Measurements from ENCODE around the gene HDX.
"Not testable (repeated sequence)": the region's sequence is repeated elsewhere in the genome, so short reads cannot be mapped to it uniquely, and the experiment has no call there.

HDX gene, protein sequence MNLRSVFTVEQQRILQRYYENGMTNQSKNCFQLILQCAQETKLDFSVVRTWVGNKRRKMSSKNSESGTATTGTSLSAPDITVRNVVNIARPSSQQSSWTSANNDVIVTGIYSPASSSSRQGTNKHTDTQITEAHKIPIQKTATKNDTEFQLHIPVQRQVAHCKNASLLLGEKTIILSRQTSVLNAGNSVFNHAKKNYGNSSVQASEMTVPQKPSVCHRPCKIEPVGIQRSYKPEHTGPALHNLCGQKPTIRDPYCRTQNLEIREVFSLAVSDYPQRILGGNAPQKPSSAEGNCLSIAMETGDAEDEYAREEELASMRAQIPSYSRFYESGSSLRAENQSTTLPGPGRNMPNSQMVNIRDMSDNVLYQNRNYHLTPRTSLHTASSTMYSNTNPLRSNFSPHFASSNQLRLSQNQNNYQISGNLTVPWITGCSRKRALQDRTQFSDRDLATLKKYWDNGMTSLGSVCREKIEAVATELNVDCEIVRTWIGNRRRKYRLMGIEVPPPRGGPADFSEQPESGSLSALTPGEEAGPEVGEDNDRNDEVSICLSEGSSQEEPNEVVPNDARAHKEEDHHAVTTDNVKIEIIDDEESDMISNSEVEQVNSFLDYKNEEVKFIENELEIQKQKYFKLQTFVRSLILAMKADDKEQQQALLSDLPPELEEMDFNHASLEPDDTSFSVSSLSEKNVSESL

DNA sequence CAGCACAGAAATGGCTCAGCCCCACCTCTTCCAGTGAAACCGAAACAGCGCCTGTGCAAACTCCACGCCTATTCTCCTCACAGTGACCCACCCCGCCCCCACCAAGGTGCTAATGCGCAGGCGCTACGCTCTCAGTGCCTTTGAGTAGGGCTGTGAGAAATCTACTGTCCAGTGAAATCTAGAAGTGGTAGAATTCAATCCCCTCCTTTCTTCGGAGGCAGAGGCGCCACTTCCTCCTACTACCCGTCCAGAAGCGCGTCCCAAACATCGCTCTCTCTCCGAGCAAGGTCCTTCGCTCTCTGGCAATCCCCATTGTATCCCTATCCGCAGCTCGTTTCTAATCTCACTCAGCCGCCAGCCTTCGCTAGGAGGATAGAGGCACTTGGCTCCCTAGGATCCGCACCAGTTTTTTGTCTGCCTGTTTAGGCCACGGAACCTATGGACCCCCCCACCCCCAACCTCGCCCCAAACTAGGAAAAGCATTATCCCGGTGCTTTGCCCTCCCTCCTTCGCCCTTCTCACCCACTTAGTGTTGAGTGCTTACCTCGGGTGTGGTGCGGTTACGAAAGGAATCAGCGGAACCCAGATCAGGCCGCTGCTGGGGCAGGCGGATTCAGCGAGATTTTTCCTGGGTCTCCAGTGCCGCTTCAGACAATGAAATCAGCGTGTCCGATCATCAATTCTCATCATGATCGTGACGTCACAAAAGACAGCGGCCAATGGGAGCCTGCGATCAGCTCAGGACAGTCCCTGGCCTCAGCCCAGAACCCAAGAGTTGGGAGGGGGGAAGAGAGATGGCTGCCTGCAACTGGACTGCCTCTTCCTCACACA, at the start of gene HDX:
Gene HDX (minus strand): TSS at position 656 of the 831 bp plus-strand sequence. CDS start 27,056 bp downstream, outside the sequence.
- peak; percentile 61 for DNase-seq (ENCODE audit: low spot score)

DNA sequence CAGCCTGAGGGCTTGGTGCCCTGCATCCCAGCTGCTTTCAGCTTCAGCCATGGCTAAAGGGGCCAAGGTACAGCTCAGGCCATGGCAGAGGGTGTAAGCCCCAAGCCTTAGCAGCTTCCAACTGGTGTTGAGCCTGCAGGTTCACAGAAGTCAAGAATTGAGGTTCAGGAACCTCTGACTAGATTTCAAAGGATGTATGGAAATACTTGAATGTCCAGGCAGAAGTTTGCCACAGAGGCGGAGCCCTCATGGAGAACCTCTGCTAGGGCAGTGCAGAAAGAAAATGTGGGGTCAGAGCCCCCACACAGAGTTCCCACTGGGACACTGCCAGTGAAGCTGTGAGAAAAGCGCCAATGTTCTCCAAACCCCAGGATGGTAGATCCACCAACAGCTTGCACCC, 39.1 kb upstream of the HDX start:
- DNase-seq (ENCODE audit: low spot score) = not testable (repeated sequence)

DNA sequence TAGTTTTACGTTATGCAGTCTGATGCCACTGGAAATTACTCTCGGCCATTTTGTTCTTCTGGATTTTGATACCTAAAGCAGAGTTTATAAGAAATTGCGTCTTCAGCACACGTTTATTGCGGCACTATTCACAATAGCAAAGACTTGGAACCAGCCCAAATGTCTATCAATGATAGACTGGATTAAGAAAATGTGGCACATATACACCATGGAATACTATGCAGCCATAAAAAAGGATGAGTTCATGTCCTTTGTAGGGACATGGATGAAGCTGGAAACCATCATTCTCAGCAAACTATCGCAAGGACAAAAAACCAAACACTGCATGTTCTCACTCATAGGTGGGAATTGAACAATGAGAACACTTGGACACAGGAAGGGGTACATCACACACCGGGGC, 35.4 kb upstream of the HDX start:
- DNase-seq (ENCODE audit: low spot score) = not testable (repeated sequence)

DNA sequence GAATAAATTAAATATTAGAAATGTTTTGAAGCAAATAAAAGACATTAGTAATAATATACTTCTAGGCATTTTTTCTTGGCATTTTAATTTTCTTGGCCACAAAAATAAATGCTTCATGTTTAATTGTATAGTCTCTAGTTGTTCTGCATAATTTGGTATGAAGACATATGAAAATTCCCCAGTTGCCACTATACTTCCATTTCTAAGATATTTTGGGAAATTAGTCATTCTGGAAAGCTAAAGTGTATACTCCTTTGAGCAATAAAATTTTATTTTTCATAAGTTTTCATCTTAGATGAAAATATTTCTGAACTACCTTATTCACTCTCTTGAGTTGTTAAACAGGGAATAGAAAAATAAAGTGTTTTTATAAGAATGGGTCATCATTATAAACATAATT, 13.8 kb downstream of the HDX start:
- DNase-seq (ENCODE audit: low spot score) = no peak

DNA sequence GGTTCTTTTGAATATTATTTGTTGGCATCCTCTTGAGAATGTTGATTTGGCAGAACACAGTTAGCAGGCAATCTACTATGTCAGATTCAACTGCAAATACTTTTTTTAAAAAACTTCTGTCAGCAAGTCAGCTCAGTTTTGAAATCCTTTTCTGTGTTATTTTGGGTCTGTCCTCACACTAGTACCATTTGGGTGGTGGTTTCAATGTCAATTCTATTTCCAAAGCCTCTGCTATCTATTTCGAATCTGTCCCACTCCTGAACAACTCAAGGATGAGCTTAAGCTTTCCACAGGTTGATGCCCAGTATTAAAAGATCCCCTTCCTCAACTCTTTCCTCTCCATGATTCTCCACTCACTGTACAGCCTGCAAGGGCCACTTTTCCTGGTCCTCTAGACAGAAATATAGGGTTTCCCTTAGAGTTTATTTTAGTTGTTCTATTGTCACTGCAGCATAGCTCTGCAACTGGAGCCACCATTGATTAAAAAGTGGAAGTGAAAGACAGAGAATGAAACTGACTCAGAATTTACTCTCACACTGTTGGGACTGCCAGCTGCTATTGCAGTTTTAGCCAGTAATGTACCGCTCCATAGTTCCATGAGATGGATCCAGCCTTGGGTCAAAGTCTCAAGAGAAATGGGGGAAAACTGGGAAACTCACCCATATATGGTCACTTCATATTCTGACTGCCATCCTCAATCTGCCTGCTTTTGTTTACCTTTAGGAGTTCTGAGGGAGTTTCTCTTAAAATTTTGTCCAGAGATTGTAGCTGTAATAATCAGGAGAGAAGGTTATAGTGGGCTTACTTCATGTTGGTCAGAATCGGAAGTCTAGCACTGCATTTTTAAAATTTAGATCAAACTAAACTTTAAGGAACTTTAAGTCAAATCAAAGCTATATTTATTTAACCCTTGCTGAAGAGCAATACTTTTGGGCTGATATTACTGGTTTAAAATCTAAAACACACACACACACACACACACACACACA, 14.6 kb downstream of the HDX start:
- no peak for DNase-seq (ENCODE audit: low spot score)

DNA sequence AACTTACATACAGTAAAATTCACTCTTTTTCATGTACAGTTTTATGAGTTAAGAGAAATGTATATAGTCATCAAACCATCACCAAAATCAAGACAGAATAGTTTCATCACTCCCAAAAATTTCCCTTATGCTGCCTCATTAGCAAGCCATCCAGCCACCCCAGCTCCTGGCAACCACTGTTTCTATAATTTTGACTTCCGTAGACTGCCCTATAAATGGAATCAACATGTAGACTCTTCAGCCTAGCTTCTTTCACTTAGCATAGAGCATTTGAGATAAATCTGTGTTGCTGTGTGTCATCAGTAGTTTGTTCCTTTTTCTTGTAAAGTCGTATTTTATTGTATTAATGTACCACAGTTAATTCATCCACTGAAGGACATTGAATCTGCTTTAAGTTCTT, 23.2 kb downstream of the HDX start:
- no peak for DNase-seq (ENCODE audit: low spot score)

DNA sequence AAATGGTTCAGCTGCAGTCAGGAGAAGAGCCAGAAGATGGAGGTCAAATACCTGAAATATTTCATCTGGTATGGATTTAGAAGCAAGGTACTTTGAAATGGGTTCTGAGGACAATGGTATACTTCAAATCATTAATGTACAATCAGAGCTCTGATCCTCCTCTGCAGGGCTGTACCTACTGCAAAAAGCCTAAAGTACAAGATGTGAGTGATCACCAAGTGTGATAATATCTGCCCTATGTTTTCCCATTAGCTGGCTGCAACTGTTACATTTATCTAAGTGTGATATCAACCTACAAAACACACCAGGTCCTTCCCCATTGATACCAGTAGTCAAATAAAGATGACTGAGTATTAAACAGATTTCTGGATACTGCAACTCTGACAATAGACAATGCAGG, 25.1 kb downstream of the HDX start:
- no peak for DNase-seq (ENCODE audit: low spot score)

DNA sequence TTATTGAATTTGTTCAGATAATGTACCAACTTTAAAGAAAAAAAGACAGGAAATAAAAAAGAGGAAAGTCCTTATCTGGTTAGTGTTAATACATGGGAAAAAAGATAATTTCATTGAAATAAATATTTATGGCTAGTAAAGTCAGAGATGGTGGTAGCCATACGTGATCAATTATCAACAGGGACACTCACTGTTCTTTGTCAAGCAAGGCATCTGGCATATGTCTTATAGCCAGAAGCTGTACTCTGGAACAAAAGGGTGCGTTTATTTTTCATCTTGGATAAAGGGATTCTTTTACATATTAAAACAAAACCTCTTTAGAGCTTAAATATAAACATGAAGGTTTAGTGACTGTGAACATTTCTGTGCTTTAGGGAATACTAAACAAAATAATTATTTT, 26.7 kb downstream of the HDX start:
- DNase-seq (ENCODE audit: low spot score) = no peak

DNA sequence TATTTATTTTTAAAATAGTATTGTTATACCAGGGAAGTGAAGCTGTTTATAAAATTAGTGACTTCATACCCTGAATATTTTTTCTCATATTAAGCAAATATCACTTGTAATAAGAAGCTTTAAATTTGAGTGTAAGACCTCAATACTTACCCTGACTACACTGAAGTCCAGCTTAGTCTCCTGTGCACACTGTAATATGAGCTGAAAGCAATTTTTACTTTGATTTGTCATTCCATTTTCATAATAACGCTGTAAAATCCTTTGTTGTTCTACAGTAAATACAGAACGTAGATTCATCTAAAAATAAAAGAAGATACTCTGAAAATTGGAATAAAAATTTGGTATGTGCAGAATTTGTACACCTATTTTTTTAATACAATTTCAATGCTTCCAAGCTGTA, 27.2 kb downstream of the HDX start:
- no peak for DNase-seq (ENCODE audit: low spot score)

DNA sequence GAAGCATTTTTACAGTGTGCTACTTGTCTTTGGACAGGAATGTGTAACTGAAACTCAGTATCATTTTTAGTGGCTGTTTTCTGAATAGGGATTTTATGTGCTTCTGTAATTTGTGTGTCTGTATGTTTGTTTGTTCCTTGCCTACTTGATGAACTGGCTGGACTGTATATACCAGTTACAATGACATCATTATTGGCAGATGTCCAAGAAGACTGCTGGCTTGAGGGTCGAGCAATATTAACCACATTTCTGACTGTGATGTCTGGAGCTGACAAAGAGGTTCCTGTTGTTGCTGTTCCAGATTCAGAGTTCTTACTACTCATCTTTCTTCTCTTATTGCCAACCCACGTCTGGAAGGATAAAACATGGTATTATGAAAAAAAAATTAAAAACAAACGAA, 33.0 kb downstream of the HDX start:
- no peak for DNase-seq (ENCODE audit: low spot score)

DNA sequence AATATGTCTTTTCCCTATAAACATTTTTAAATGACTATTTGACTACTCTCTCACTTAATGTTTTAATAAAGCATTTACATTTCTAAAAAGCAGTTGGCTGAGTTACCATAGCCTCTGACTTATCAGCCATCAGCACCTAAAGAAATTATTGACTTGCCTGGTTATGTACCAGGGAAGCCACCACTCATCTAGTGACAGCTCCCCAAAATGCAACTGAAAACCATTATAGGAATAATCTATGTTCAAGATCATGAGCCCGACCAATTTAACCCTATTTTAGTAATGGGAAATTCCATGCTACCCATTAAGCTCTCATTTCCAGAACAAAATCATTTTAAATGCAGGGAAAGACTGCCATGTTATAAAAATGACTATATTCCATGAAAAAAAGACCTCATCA, 34.4 kb downstream of the HDX start:
- DNase-seq (ENCODE audit: low spot score) = no peak

DNA sequence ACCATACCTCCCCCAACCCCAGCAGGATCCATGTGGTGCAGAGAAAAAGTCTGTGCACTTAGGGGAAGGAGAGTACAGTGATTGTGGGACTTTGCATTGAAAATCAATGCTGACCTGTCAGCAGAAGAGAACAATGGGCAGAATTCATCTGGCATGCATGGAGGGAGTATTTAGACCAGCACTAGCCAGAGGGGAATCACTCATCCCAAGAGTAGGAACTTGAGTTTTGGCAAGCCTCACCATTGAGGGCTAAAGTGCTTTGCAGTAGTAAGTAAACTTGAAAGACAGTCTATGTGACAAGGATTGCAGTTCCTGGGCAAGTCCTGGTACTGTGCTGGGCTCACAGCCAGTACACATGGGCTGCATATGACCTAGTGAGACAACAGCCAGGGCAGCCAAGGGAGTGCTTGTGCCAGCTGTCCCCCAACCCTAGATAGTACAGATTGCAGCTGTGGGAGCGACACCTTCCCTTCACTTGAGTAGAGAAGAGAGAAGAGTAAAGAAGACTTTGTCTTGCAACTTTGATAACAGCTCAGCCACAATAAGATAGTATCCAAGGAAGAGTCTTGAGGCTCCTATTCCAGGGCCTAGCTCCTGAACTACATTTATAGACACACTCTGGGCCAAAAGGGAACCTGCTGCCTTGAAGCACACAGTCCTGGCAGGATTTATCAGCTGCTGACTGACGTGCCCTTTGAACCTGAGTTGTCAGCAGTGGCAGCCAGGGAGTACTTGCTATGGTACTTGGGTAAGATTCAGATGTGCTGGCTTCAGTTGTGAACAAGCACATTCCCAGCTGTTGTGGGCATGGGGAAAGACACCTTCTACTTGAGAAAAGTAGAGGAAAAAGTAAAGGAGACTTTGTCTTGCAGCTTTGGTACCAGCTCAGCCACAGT, 48.7 kb downstream of the HDX start:
- no peak for DNase-seq (ENCODE audit: low spot score)

DNA sequence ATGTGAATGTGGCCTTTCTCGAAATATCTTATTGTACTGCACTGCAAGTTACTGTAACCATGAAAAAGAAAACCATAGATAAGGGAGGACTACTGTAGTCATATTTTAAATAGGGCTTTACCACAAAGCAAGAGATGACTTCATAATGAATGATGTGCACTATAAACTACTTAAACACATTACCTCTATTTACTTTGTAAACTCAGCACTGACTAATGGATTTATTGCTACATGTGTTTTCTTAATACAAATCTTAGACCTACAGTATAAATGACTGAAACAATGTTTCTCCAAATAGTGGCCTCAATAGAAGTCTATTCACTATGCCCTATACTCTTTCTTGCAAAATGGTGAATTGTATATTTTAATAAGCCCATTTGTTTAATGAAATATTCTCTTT, 61.1 kb downstream of the HDX start:
- DNase-seq (ENCODE audit: low spot score) = no peak

DNA sequence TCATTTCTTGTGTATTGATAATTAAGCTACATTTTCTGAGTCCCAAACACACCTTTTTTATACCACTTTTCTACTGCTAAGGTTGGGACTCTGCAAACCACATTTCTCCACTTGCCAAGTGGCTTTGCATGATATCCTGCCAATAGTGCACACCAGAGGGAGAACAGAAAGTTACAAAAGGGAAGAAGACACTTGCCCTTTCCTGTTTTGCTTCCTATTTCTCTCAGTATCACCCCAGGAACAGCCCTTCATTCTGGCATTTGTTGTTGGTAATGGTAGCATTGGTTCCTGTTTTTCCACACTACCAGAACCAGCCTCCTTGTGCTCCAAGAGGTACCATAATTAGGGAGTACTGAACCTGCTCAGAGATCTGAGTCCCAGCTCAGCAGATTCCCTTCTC, 87.1 kb downstream of the HDX start:
- DNase-seq (ENCODE audit: low spot score) = no peak

DNA sequence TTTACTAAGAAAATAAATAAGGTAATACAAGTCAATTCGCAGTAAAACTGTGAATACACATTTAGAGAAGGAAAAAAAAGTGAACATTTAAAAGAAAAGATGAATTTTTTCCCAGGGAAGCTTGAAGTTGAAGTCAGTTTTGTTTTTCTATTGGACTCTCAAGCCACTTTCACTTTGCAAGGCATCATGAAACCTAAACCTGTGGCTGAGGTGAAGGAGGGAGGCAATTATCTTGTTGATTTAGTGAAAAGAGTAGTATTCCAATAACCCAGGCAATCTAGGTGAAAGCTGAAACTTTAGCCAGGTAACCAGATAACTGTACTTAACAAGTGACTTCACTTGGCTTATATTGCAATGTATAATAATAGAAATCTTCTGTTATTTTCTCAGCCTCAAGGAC, 138.6 kb downstream of the HDX start:
- DNase-seq (ENCODE audit: low spot score) = no peak

DNA sequence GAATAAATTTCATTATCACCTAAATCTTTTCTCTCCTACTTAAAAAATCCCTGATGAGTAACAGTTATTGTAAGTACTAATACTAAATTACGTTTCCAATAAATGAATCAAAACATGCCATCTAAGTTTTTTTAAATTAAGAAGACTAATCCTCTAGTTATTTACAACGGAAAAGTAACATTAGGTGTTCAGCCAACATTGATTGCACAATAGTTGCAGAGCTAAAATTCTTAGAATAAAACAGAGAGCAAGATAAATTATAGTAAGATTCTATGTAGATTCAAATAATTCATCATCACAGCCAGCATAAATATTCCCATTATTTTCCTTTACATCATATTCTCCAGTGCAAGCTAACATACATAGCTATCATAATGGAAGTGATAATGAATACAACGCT, 139.2 kb downstream of the HDX start:
- no peak for DNase-seq (ENCODE audit: low spot score)

DNA sequence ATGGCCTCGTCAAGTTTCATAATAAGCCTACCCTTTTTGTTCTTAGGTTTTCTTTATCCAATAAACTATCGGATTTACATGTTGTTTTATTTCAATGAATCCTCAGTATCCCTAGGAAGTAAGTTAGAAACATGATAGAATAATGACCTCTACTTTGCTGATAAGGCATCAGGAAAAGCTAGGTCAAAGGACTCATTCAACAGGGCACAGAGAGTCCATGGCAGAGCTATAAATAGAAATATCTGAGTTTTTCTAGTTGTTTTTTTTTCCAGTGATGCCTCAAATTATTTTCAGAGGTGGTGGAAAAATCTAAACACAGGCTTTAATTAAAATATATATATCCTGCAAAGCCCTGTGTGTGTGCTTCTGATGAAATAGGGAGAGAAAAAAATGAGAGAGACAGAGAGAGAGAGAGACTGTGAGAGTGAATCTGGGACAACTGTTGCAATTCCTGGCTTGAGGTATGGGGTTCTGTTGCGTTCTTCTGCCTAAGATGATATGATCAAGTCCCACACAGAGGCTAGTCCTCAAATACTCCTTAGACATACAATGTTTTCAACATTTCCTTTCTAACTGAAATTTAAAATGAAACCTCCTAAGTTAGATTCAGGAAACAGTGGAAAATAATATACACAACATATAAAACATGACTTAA, 139.9 kb downstream of the HDX start:
- DNase-seq (ENCODE audit: low spot score) = no peak

DNA sequence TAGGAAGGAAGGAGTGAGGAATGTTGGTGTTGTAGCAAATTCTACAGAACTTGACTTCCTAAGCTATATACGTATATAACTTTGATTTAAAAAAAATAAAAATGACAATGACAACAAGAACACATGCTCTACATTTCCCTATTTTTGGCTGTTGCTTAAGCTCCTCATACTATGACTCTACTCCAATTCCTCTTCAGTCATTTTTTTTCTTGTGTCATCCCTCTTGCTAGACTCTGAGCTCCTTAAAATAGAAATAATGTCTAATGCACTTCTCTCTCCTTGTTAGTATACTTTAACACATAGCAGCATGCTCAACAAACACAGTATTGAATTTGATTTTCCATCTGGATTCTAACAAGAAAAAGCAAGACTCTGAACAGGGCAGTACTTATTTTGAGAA, 144.0 kb downstream of the HDX start:
- DNase-seq (ENCODE audit: low spot score) = no peak

DNA sequence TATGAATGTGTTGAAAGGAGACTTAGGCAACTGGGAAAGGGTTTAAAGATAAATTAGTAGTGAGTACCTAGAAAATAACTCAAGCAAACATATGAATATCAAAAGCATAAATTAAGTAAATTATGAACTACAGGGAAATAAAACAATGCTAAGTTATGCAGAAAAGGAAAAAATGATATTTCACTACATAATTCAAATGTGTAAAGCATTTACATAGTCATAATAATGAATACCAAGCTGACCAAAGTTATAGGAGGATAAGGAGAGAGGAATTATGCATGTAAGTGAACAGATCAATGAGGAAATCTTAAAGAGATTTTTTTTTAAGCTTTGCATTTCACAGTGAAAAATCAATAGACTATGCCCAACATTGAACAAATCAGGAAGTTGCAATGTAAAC, 145.0 kb downstream of the HDX start:
- DNase-seq (ENCODE audit: low spot score) = no peak

DNA sequence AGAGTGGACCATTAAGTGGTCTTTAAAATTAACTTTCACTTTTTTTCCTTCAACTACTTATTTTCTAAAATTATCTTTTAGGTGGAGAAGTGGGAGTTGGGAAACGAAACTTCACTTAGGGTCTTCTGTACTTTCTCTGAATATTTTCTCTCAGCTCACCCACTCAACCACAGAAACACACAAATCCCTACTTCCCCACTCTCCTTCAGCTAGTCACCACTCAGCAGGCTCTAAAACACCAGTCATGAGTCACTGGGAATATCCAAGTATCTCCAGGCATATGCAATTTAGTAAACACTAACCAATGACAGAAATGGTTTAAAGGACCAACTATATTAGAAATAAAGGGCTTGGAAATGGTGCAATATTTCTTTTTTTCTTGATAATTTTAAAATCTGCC, 161.3 kb downstream of the HDX start:
- DNase-seq (ENCODE audit: low spot score) = no peak

All from activated CD4-positive, alpha-beta T cell treated with anti-CD3 and anti-CD28 coated beads, Interleukin-2, Interleukin-4, amounts not matched to agents 100 ng/mL and 50 ng/mL, durations not matched to agents 16 hours and 8 hours (primary cell).